ENCODE results near the gene EFHC1. TPM values are rescaled to one million over a fixed set of nuclear protein-coding genes. Genes with fewer than 3 reads are reported as not detected.

The EFHC1 gene
- total RNA-seq, 2 experiments from 2014 or later, result 1.2 to 3.1 TPM

- Mint-ChIP-seq H3K36me3 (ENCODE audit: low read depth) (no peaks in the 10 kb centered on the region), H3K27me3 (ENCODE audit: low read depth) (no peaks in the 10 kb centered on the region), H3K4me1 (ENCODE audit: low read depth) (no peaks in the 10 kb centered on the region), H3K27ac (no peak overlapping the region), H3K9me3 (peaks cover 2% of the 10 kb centered on the region), H3K4me3 (no peak overlapping the region)
- intact Hi-C loops (cut with micrococcal nuclease), result no loop called here
- CTCF ChIA-PET, result no interaction called here
- DNase-seq, result no peak
Observed at GRCh38 chr6:52497652-52498408, 77.7 kb downstream of the EFHC1 start.

- Mint-ChIP-seq H3K4me1 (ENCODE audit: low read depth) (no peaks in the 10 kb centered on the region), H3K9me3 (peaks cover 2% of the 10 kb centered on the region), H3K27me3 (ENCODE audit: low read depth) (no peaks in the 10 kb centered on the region), H3K36me3 (ENCODE audit: low read depth) (no peaks in the 10 kb centered on the region), H3K27ac (no peak overlapping the region), H3K4me3 (no peak overlapping the region)
- CTCF ChIA-PET, result interaction anchor here (0.7 kb wide), 1 partner anchor 98 kb away, joined by 3 read pairs; no protein-coding TSS in a partner anchor
- intact Hi-C loops (cut with micrococcal nuclease), result no loop called here
- DNase-seq, result no peak
Observed at GRCh38 chr6:52498538-52499017, 78.4 kb downstream of the EFHC1 start.

- H3K27ac Mint-ChIP-seq, result no peak overlapping the region
- H3K36me3 Mint-ChIP-seq (ENCODE audit: low read depth), result no peaks in the 10 kb centered on the region
- H3K9me3 Mint-ChIP-seq, result peaks cover 2% of the 10 kb centered on the region
- CTCF ChIA-PET, result interaction anchor here (0.6 to 0.7 kb wide), 2 partner anchors 12 to 99 kb away, joined by 3 read pairs; no protein-coding TSS in a partner anchor
- no peaks in the 10 kb centered on the region for H3K4me1 Mint-ChIP-seq (ENCODE audit: low read depth)
- no peak for DNase-seq
- intact Hi-C loops (cut with micrococcal nuclease), result no loop called here
- no peaks in the 10 kb centered on the region for H3K27me3 Mint-ChIP-seq (ENCODE audit: low read depth)
- H3K4me3 Mint-ChIP-seq, result no peak overlapping the region
Observed at GRCh38 chr6:52499026-52499425, 78.9 kb downstream of the EFHC1 start.

GRCh38 chr6:52499681-52500236 is 79.6 kb downstream of the EFHC1 start:
- Mint-ChIP-seq H3K27ac (no peak overlapping the region), H3K27me3 (ENCODE audit: low read depth) (no peaks in the 10 kb centered on the region), H3K9me3 (peaks cover 2% of the 10 kb centered on the region), H3K4me1 (ENCODE audit: low read depth) (no peaks in the 10 kb centered on the region), H3K36me3 (ENCODE audit: low read depth) (no peaks in the 10 kb centered on the region), H3K4me3 (no peak overlapping the region)
- CTCF ChIA-PET, result interaction anchor here (0.6 kb wide), 1 partner anchor 13 kb away, joined by 3 read pairs; no protein-coding TSS in a partner anchor
- no peak for DNase-seq
- intact Hi-C loops (cut with micrococcal nuclease), result no loop called here

- H3K27me3 Mint-ChIP-seq (ENCODE audit: low read depth), result no peaks in the 10 kb centered on the region
- H3K4me1 Mint-ChIP-seq (ENCODE audit: low read depth), result no peaks in the 10 kb centered on the region
- H3K27ac Mint-ChIP-seq, result no peak overlapping the region
- H3K36me3 Mint-ChIP-seq (ENCODE audit: low read depth), result no peaks in the 10 kb centered on the region
- intact Hi-C loops (cut with micrococcal nuclease), result no loop called here
- CTCF ChIA-PET, result no interaction called here
- no peak overlapping the region for H3K4me3 Mint-ChIP-seq
- no peak for DNase-seq
- H3K9me3 Mint-ChIP-seq, result no peaks in the 10 kb centered on the region
Observed at GRCh38 chr6:52500238-52501129, 80.3 kb downstream of the EFHC1 start.

- Mint-ChIP-seq H3K4me1 (ENCODE audit: low read depth) (no peaks in the 10 kb centered on the region), H3K27ac (no peak overlapping the region), H3K36me3 (ENCODE audit: low read depth) (no peaks in the 10 kb centered on the region), H3K27me3 (ENCODE audit: low read depth) (no peaks in the 10 kb centered on the region), H3K9me3 (no peaks in the 10 kb centered on the region), H3K4me3 (no peak overlapping the region)
- no peak for DNase-seq
- CTCF ChIA-PET, result no interaction called here
- intact Hi-C loops (cut with micrococcal nuclease), result no loop called here
Observed at GRCh38 chr6:52502306-52503029, 82.3 kb downstream of the EFHC1 start.

GRCh38 chr6:52503323-52503747 is 83.2 kb downstream of the EFHC1 start:
- CTCF ChIA-PET, result no interaction called here
- H3K27me3 Mint-ChIP-seq (ENCODE audit: low read depth), result no peaks in the 10 kb centered on the region
- H3K9me3 Mint-ChIP-seq, result no peaks in the 10 kb centered on the region
- no peak overlapping the region for H3K4me3 Mint-ChIP-seq
- intact Hi-C loops (cut with micrococcal nuclease), result no loop called here
- no peak for DNase-seq
- H3K36me3 Mint-ChIP-seq (ENCODE audit: low read depth), result peaks cover 1% of the 10 kb centered on the region
- no peak overlapping the region for H3K27ac Mint-ChIP-seq
- no peaks in the 10 kb centered on the region for H3K4me1 Mint-ChIP-seq (ENCODE audit: low read depth)

GRCh38 chr6:52503851-52504781 is 84.0 kb downstream of the EFHC1 start:
- Mint-ChIP-seq H3K27me3 (ENCODE audit: low read depth) (no peaks in the 10 kb centered on the region), H3K4me1 (ENCODE audit: low read depth) (no peaks in the 10 kb centered on the region), H3K9me3 (no peaks in the 10 kb centered on the region), H3K36me3 (ENCODE audit: low read depth) (peaks cover 1% of the 10 kb centered on the region), H3K4me3 (no peak overlapping the region), H3K27ac (no peak overlapping the region)
- intact Hi-C loops (cut with micrococcal nuclease), result no loop called here
- DNase-seq, result no peak
- CTCF ChIA-PET, result no interaction called here

GRCh38 chr6:52504782-52505136 is 84.6 kb downstream of the EFHC1 start:
- intact Hi-C loops (cut with micrococcal nuclease), result no loop called here
- H3K27me3 Mint-ChIP-seq (ENCODE audit: low read depth), result no peaks in the 10 kb centered on the region
- H3K36me3 Mint-ChIP-seq (ENCODE audit: low read depth), result peaks cover 1% of the 10 kb centered on the region
- H3K27ac Mint-ChIP-seq, result no peak overlapping the region
- H3K4me1 Mint-ChIP-seq (ENCODE audit: low read depth), result no peaks in the 10 kb centered on the region
- CTCF ChIA-PET, result no interaction called here
- H3K4me3 Mint-ChIP-seq, result no peak overlapping the region
- DNase-seq, result no peak
- no peaks in the 10 kb centered on the region for H3K9me3 Mint-ChIP-seq

- Mint-ChIP-seq H3K9me3 (no peaks in the 10 kb centered on the region), H3K36me3 (ENCODE audit: low read depth) (peaks cover 1% of the 10 kb centered on the region), H3K27ac (no peak overlapping the region), H3K4me3 (no peak overlapping the region), H3K4me1 (ENCODE audit: low read depth) (no peaks in the 10 kb centered on the region), H3K27me3 (ENCODE audit: low read depth) (no peaks in the 10 kb centered on the region)
- DNase-seq, result no peak
- intact Hi-C loops (cut with micrococcal nuclease), result no loop called here
- CTCF ChIA-PET, result interaction anchor here (0.8 kb wide), 1 partner anchor 18 kb away, joined by 3 read pairs; no protein-coding TSS in a partner anchor
Observed at GRCh38 chr6:52505726-52506409, 85.7 kb downstream of the EFHC1 start.

- H3K36me3 Mint-ChIP-seq (ENCODE audit: low read depth), result peaks cover 1% of the 10 kb centered on the region
- CTCF ChIA-PET, result interaction anchor here (0.6 to 1.1 kb wide), 5 partner anchors 18 to 145 kb away, joined by 3 to 4 read pairs (median 3); no protein-coding TSS in a partner anchor
- no peak overlapping the region for H3K4me3 Mint-ChIP-seq
- H3K9me3 Mint-ChIP-seq, result no peaks in the 10 kb centered on the region
- no peaks in the 10 kb centered on the region for H3K27me3 Mint-ChIP-seq (ENCODE audit: low read depth)
- H3K27ac Mint-ChIP-seq, result no peak overlapping the region
- intact Hi-C loops (cut with micrococcal nuclease), result no loop called here
- no peaks in the 10 kb centered on the region for H3K4me1 Mint-ChIP-seq (ENCODE audit: low read depth)
- DNase-seq, result no peak
Observed at GRCh38 chr6:52506476-52506875, 86.3 kb downstream of the EFHC1 start.
